Right cardiac atrium (tissue), 5 donors: ENCODE results near the gene NOL7. TPM values are rescaled to one million over a fixed set of nuclear protein-coding genes. Genes with fewer than 3 reads are reported as not detected.

Experiments used
- ATAC-seq, 2 donors: fragments of 200-7000 bp; cut with Tn5 transposase; one replicate each; pipeline versions ENCODE4 v1.8.0 to v1.9.1; 2020; ENCODE audit warnings: moderate library complexity in 2 of 2, mild to moderate bottlenecking in 1 of 2
- DNase-seq, 3 donors: peaks; one replicate each; pipeline ENCODE4 v3.0.0-alpha.2; 2020
- H3K27ac ChIP-seq: one replicate; pipeline ENCODE4 v1.5.1; 2013; ENCODE audit warnings: mild to moderate bottlenecking, low read length, control low read depth, moderate library complexity
- H3K27me3 ChIP-seq: one replicate; pipeline ENCODE4 v1.6.1; 2013; ENCODE audit not compliant: control insufficient read depth, insufficient read depth
- H3K4me1 ChIP-seq: one replicate; pipeline ENCODE4 v1.6.1; 2013; ENCODE audit warnings: low read length; ENCODE audit not compliant: control insufficient read depth, insufficient read depth
- H3K4me3 ChIP-seq: one replicate; pipeline ENCODE4 v1.5.1; 2013; ENCODE audit warnings: low read length, control low read depth
- H3K9me3 ChIP-seq: one replicate; pipeline ENCODE4 v1.6.1; 2013; ENCODE audit warnings: low read length; ENCODE audit not compliant: control insufficient read depth
- WGBS: extraction: QIAGEN DNeasy Blood & Tissue Kit; methylation state at CpG from one replicate; pipeline ENCODE4 v1.1.7; 2013; 5-methylcytosine and 5-hydroxymethylcytosine counted together
- intact Hi-C, 4 donors: fragments of 100-400 bp; cut with DNase I; formaldehyde crosslinking; loops; one replicate each; pipeline versions ENCODE4 v1.11.0 to v1.14.0; 2022 to 2023
- polyA plus RNA-seq: library from polyadenylated mRNA; stranded (reverse); fragments of 200-250 nt; gene quantifications from one replicate; pipeline ENCODE4 v1.2.3, GENCODE V29; 2013
- total RNA-seq, 4 donors: library from RNA; stranded (reverse); fragmentation: NEBNext Ultra II Directional; extraction: Animal tissue kit (Norgen Biotek cat#: 25700); gene quantifications; one replicate each; pipeline ENCODE4 v1.2.1, GENCODE V29; 2021
- donor health status: healthy with polysubstance abuse.
- donor health status: DM: no; HTN: yes; CAD: no.
- donor health status: DM: no; HTN: no; CAD: no.
- donor health status: DM: no; HTN: yes; CAD: no; lungs with severe emphysema.
- donor health status: DM: yes; HTN: yes; CAD: no.

Gene NOL7
- total and polyA plus RNA-seq, 5 donors: 44.7 to 65.2 (median 52.8) TPM

DNA sequence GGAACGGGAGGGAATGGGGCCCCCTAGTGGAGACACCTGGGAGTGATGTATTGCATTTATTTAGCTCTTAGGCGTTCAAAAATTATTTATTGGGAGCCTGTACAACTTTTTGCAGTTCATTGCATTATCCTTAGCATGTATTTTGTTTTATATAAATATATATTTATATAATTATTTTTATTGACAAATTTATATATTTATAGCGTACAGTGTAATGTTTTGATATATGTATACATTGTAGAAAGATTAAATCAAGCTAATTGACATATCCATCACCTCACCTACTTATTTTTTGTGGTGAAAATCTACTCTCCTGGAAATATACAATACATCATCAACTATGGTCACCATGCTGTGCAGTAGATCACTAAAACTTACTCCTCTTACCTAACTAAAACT lies 39.8 kb upstream of the NOL7 start:
- Histone ChIP-seq H3K4me3 (peak overlapping the region; percentile 68), H3K4me1 (peaks cover 3% of the 10 kb centered on the region), H3K9me3 (no peaks in the 10 kb centered on the region), H3K27ac (peak overlapping the region; percentile 77), H3K27me3 (no peaks in the 10 kb centered on the region)
- intact Hi-C loops: loop anchor here in 2 of 4 donors (10.0 kb wide), 2 partner anchors 91 to 241 kb away; partner anchors contain the start of gene GFOD1 (in 2 of the 2)
- DNase-seq (no peak), ATAC-seq (no peak)
- 30% methylated on average over 3 of the region's 3 CpGs for WGBS

DNA sequence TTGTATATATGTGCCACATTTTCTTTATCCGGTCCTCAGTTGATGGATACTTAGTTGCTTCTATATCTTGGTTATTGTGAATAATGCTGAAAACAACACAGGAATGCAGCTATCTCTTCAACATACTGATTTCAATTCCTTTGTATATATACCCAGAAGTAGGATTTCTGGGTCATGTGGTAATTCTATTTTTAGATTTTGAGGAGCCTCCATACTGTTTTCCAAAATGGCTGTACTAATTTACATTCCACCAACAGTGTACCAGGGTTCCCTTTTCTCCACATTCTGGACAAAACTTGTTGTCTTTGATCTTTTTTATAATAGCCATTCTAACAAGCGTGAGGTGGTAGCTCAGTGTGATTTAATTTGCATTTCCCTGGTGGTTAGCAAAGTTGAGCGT lies 39.1 kb upstream of the NOL7 start:
- intact Hi-C loops: loop anchor here in 2 of 4 donors (10.0 kb wide), 2 partner anchors 91 to 241 kb away; partner anchors contain the start of gene GFOD1 (in 2 of the 2)
- H3K4me3 ChIP-seq: no peak overlapping the region
- DNase-seq (no peak), ATAC-seq (no peak)
- no peaks in the 10 kb centered on the region for H3K27me3 ChIP-seq
- H3K9me3 ChIP-seq: no peaks in the 10 kb centered on the region
- no peak overlapping the region for H3K27ac ChIP-seq
- peaks cover 3% of the 10 kb centered on the region for H3K4me1 ChIP-seq
- 92% methylated on average over 3 of the region's 3 CpGs for WGBS

DNA sequence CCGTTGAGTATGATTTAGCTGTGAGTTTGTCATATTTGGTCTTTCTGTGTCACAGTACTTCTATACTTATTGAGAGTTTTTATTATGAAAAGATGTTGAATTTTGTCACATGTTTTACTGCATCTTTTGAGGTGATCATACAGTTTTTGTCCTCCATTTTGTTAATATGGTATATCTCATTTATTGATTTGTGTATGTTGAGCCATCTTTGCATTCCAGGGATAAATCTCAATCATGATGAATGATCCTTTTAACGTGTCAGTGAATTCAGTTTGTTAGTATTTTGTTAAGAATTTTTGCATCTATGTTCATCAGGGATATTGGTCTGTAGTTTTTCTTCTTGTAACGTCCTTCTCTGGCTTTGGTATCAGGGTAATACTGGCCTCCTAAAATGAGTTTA lies 37.2 kb upstream of the NOL7 start:
- intact Hi-C loops: loop anchor here in 2 of 4 donors (10.0 kb wide), 2 partner anchors 93 to 243 kb away; partner anchors contain the start of gene GFOD1 (in 2 of the 2)
- ATAC-seq (no peak), DNase-seq (no peak)
- Histone ChIP-seq H3K27ac (no peak overlapping the region), H3K4me3 (no peak overlapping the region), H3K4me1 (peaks cover 3% of the 10 kb centered on the region), H3K9me3 (no peaks in the 10 kb centered on the region), H3K27me3 (no peaks in the 10 kb centered on the region)
- WGBS: 89% methylated on average over 3 of the region's 3 CpGs

DNA sequence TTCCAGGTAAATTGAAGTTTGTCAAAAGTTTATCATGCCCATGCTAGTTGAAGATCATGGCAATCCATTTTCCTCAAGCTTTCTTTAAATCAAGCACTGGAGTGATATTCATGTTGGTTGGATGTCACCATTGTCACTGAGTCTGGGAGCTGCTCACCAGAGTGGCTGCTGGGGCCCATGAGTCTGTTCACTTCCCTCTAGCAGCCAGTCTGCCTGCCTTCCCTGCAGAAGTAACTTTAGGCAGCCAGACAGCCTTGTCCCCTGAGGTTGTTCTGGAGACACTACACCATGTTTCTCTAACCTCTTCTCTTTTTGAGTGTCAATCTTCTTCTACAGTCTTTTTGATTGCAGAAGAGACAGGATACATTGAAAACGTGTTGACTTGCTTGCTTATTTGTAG lies 35.2 kb upstream of the NOL7 start:
- H3K27ac ChIP-seq: peak overlapping the region; percentile 12
- no peaks in the 10 kb centered on the region for H3K4me1 ChIP-seq
- no peak for DNase-seq
- H3K4me3 ChIP-seq: no peak overlapping the region
- no peak for ATAC-seq
- no peaks in the 10 kb centered on the region for H3K27me3 ChIP-seq
- 65% methylated on average over 1 of the region's 1 CpG for WGBS
- H3K9me3 ChIP-seq: no peaks in the 10 kb centered on the region
- intact Hi-C loops: loop anchor here in 2 of 4 donors (10.0 kb wide), 2 partner anchors 95 to 245 kb away; partner anchors contain the start of gene GFOD1 (in 2 of the 2)

DNA sequence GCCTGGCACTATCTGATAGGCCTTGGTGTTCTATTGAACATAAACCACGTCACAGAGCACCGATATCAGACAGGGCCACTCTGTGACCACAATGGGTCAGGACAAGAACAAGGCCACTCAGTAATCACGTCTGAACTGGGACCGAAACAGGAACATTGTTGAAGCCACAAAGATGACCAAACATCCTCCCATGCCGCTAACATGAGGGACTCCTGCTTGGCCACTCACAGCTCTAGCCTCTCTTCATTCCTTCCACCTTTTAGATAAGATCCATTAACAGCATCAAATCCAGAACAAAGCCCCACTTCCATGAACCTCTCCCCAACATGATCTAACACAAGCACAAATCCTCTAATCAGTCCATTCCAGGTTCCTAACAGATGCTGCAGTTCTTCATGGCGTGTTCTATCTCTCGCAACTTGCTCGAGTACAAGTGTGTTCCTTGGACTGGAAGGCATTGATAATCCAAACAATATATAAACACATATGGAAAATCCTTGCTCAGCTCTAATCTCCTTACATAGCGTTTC lies 33.4 kb upstream of the NOL7 start:
- no peaks in the 10 kb centered on the region for H3K4me1 ChIP-seq
- intact Hi-C loops: no loop called here
- no peaks in the 10 kb centered on the region for H3K9me3 ChIP-seq
- no peak overlapping the region for H3K27ac ChIP-seq
- 83% methylated on average over 9 of the region's 9 CpGs for WGBS
- ATAC-seq (peak in 1 of 2 donors; percentile 20), DNase-seq (no peak)
- H3K4me3 ChIP-seq: no peak overlapping the region
- no peaks in the 10 kb centered on the region for H3K27me3 ChIP-seq

DNA sequence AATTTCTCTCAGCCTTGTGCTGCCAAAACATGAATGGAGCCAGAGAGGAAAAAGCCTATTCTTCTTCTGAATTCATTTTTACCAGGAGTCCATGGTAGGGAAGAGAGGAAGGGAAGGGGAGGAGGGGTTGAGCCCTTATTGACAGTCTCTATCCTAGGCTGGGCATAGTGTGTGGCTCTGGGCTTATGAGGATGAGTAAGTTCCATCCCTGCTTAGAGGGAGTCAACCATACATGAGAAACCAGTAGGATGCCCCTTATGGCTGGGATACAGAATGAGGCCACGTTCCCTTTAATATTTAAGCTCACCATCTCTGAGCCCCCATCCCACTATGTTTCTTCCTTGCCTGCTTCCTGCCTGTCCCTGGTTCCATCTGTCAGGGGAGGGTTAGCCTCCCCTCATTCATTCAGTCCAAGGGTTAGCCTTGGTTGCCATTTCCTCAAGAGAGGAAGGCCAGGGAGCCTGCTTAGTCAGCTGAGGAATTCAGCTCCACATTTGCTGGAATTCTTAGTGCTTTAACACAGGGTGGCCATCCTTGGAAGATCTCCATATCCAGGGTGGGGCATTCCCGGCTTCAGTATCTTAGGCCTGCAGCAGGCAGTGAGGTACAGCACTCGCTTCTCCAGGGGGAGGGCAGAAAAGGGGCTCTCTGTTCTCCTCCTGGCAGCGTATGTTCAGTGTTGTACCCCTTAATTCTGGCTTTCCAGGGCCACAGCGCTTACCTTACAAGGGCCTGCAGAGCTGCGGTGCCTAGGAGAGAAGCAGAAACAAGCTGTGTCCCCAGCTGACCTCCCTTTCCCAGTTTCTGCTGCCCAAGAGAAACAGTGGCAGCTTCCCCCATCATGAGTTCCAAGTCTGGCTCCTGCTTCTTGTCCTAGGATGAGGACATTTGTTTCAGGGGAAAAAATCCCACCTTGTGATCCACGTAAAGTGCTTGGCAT lies 28.3 kb upstream of the NOL7 start:
- no peak overlapping the region for H3K4me3 ChIP-seq
- no peak overlapping the region for H3K27ac ChIP-seq
- H3K4me1 ChIP-seq: no peaks in the 10 kb centered on the region
- DNase-seq (no peak), ATAC-seq (peak in 1 of 2 donors; percentile 24)
- intact Hi-C loops: no loop called here
- no peaks in the 10 kb centered on the region for H3K27me3 ChIP-seq
- 89% methylated on average over 7 of the region's 7 CpGs for WGBS
- H3K9me3 ChIP-seq: no peaks in the 10 kb centered on the region

DNA sequence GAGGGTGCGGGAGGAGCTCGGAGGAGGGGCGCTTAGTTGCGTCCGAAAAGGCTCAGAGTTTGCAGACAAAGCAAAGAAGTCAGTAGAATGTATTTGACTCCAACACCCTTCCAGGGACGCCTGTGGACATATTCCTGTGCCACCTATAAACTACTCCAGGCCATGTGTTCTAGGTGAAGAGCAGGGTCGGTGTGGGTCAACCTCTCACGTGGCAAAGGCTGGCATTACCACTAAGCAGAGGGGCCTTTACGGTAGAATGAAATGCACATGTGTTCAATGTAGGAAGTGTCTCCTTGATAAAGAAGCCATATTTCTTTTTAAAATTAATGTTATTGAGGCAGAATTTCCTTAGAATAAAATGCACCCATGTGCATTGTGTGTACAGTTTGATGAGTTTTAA lies 25.3 kb upstream of the NOL7 start:
- ATAC-seq (no peak), DNase-seq (no peak)
- intact Hi-C loops: no loop called here
- 81% methylated on average over 9 of the region's 9 CpGs for WGBS
- no peaks in the 10 kb centered on the region for H3K27me3 ChIP-seq
- H3K4me1 ChIP-seq: no peaks in the 10 kb centered on the region
- H3K4me3 ChIP-seq: no peak overlapping the region
- no peak overlapping the region for H3K27ac ChIP-seq
- H3K9me3 ChIP-seq: no peaks in the 10 kb centered on the region

DNA sequence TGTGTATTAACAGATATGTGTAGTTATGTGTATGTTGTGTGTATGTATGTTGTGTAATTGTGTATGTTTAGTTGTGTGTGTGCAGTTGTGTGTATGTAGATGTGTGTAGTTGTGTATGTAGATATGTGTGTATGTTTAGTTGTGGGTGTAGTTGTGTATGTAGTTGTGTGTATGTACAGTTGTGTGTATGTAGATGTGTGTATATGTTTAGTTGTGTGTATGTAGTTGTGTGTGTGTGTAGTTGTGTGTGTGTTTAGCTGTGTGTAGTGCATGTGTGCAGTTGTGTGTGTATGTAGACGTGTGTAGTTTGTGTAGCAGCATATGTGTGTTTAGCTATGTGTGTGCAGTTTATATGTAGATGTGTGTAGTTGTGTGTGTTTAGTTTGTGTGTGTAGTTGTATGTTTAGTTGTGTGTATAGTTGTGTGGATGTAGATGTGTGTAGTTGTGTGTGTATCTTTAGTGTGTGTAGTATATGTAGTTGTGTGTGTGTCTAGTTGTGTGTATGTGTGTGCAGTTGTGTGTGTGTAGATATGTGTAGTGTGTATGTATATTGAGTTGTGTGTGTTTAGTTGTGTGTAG lies 24.5 kb upstream of the NOL7 start:
- H3K4me1 ChIP-seq: no peaks in the 10 kb centered on the region
- no peaks in the 10 kb centered on the region for H3K9me3 ChIP-seq
- intact Hi-C loops: no loop called here
- no peak overlapping the region for H3K4me3 ChIP-seq
- no peak overlapping the region for H3K27ac ChIP-seq
- no peaks in the 10 kb centered on the region for H3K27me3 ChIP-seq
- DNase-seq: no peak
- no peak for ATAC-seq
- WGBS: 89% methylated on average over 1 of the region's 1 CpG

DNA sequence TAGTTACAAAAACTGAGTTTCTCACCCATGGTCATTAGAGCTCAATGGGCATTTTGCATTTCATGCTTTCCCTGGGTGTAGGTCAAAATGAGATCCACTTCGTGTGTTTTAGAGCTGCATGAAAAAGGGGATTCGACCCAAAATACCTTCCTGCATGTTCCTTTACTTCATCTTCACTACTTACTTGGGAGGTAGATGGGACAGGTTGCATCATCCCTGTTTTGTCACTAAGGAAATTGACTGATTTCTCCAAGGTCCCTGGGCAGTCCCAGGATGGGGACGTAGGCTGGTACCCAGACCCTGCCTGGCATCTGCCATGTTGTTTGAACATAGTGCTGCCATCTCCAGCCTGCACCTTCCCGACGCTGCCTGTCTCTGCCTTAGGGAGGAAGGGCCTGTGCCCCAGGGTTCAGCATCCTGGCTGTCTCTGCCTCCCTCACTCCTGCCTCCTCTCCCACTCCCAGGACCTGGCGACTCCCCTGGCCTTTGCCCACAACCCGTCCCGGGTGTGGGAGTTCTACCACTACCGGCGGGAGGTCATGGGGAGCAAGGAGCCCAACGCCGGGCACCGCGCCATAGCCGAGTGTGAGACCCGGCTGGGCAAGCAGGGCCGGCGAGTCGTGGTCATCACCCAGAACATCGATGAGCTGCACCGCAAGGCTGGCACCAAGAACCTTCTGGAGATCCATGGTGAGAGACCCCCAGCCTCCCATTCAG lies 23.8 kb upstream of the NOL7 start:
- DNase-seq (peak in 1 of 3 donors; percentile 60), ATAC-seq (peak in 1 of 2 donors; percentile 8)
- WGBS: 95% methylated on average over 21 of the region's 21 CpGs
- Histone ChIP-seq H3K27ac (no peak overlapping the region), H3K4me3 (no peak overlapping the region), H3K9me3 (no peaks in the 10 kb centered on the region), H3K4me1 (no peaks in the 10 kb centered on the region), H3K27me3 (no peaks in the 10 kb centered on the region)
- intact Hi-C loops: no loop called here

DNA sequence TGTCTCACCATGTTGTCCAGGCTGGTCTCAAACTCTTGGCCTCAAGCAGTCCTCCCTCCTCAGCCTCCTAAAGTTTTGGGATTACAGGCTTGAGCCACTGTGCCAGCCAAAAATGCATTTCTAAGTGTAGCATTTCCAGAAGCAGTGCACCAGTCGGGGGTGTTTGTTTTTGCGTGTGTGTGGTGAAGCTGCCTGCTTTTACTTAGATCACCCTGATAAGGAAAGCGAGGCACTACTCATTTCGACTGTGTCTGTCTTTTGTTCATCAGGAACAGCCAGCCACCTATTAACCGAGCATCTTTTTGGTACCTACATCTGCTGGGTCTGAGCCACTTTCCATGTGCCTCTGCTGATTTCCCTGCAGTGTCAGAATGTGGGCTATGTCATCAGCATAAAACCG lies 22.0 kb upstream of the NOL7 start:
- intact Hi-C loops: no loop called here

More for the DNA sequence above, 22.0 kb upstream of the NOL7 start:
- H3K27me3 ChIP-seq: no peaks in the 10 kb centered on the region
- H3K4me3 ChIP-seq: no peak overlapping the region
- no peaks in the 10 kb centered on the region for H3K4me1 ChIP-seq
- no peaks in the 10 kb centered on the region for H3K9me3 ChIP-seq
- H3K27ac ChIP-seq: no peak overlapping the region
- 84% methylated on average over 6 of the region's 6 CpGs for WGBS
- no peak for ATAC-seq
- DNase-seq: no peak
